ENCODE results near the gene DPP10. TPM values are rescaled to one million over a fixed set of nuclear protein-coding genes. Genes with fewer than 3 reads are reported as not detected.

DPP10 gene
- total and polyA plus RNA-seq, 4 donors, result 0.08 to 5.0 (median 0.27) TPM

GRCh38 chr2:115606350-115606749 lies 1163.9 kb downstream of the DPP10 start:
- no peaks in the 10 kb centered on the region for H3K4me1 ChIP-seq (ENCODE audit: control insufficient read depth in 5 of 5, insufficient read depth in 5 of 5, low read length in 5 of 5)
- WGBS, 2 donors, result 30 to 50% methylated on average over 1 of the region's 1 CpG

DNA sequence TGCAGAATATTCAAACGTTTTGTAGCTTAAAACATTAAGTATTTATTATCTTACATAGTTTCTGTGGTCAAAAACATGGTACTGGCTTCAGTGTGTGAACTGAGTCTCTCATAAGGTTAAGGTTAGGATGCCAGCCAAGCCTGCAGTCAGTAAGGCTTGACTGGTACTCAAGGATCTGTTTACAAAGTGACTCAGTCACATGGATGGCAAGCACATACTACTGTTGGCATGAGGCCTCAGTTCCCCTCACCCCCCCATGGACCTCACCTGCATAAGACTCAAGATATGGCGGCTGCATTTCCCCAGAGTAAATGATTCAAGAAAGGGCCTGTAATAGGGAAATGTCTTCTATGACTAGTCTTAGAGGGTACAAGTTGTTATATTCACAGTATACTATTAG lies 1167.5 kb downstream of the DPP10 start:
- no peaks in the 10 kb centered on the region for H3K9me3 ChIP-seq (ENCODE audit: control insufficient read depth in 4 of 4, insufficient read depth in 3 of 4, low read length in 3 of 4)
- ATAC-seq (ENCODE audit: insufficient read depth, low FRiP score), result peak; percentile 38
- no peak overlapping the region for H3K4me3 ChIP-seq
- peaks cover 0 to 28% (median 2%) of the 10 kb centered on the region in 3 donors for H3K27me3 ChIP-seq (ENCODE audit: control insufficient read depth in 3 of 3, insufficient read depth in 3 of 3, low read length in 2 of 3)
- no peak overlapping the region for H3K27ac ChIP-seq (ENCODE audit: low read depth in 1 of 2, low read length in 1 of 2)
- TF ChIP-seq, protein P1, sequence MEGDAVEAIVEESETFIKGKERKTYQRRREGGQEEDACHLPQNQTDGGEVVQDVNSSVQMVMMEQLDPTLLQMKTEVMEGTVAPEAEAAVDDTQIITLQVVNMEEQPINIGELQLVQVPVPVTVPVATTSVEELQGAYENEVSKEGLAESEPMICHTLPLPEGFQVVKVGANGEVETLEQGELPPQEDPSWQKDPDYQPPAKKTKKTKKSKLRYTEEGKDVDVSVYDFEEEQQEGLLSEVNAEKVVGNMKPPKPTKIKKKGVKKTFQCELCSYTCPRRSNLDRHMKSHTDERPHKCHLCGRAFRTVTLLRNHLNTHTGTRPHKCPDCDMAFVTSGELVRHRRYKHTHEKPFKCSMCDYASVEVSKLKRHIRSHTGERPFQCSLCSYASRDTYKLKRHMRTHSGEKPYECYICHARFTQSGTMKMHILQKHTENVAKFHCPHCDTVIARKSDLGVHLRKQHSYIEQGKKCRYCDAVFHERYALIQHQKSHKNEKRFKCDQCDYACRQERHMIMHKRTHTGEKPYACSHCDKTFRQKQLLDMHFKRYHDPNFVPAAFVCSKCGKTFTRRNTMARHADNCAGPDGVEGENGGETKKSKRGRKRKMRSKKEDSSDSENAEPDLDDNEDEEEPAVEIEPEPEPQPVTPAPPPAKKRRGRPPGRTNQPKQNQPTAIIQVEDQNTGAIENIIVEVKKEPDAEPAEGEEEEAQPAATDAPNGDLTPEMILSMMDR (IDR thresholded peaks at IDR 0.05; ENCODE audit: control extremely low read depth, extremely low read depth), result no peak
- no peaks in the 10 kb centered on the region for H3K4me1 ChIP-seq (ENCODE audit: control insufficient read depth in 5 of 5, insufficient read depth in 5 of 5, low read length in 5 of 5)
- no peak overlapping the region for H3K9ac ChIP-seq (ENCODE audit: insufficient read depth in 1 of 2, low read length in 2 of 2)
- no peak for DNase-seq
- WGBS, 2 donors, result 45 to 62% methylated on average over 2 of the region's 2 CpGs
- no peaks in the 10 kb centered on the region for H3K36me3 ChIP-seq (ENCODE audit: control insufficient read depth in 4 of 4, insufficient read depth in 4 of 4, low read length in 4 of 4)

More at GRCh38 chr2:115606350-115606749, 1163.9 kb downstream of the DPP10 start:
- TF ChIP-seq, protein P1 (IDR thresholded peaks at IDR 0.05; ENCODE audit: control extremely low read depth, extremely low read depth), result no peak
- H3K9me3 ChIP-seq (ENCODE audit: control insufficient read depth in 4 of 4, insufficient read depth in 3 of 4, low read length in 3 of 4), result no peaks in the 10 kb centered on the region
- no peak overlapping the region for H3K9ac ChIP-seq (ENCODE audit: insufficient read depth in 1 of 2, low read length in 2 of 2)
- no peak overlapping the region for H3K27ac ChIP-seq (ENCODE audit: low read depth in 1 of 2, low read length in 1 of 2)
- H3K27me3 ChIP-seq (ENCODE audit: control insufficient read depth in 3 of 3, insufficient read depth in 3 of 3, low read length in 2 of 3), result peaks cover 0 to 37% (median 2%) of the 10 kb centered on the region in 3 donors
- no peak overlapping the region for H3K4me3 ChIP-seq
- DNase-seq (peak in 2 of 3 donors; percentile 4 to 32), ATAC-seq (ENCODE audit: insufficient read depth, low FRiP score) (peak; percentile 54)
- no peaks in the 10 kb centered on the region for H3K36me3 ChIP-seq (ENCODE audit: control insufficient read depth in 4 of 4, insufficient read depth in 4 of 4, low read length in 4 of 4)

DNA sequence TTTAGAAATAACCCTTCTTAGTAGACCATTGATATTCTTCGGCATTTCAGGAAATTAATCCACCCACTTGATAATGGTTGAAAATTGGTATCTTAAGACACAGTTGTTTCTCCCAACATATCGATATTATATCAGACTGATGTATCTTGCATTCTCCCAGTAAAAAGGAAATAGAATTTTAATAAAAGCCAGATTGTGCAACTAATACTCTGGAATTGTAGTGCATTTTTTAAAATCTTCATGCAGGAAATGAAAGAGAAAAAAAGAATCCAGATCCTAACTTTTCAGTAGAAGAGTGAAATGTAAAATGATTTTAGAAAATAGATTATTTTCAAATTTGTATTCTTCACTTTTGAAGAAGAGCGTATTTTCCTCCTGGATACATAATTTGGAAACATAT lies 1168.4 kb downstream of the DPP10 start:
- Histone ChIP-seq H3K4me3 (no peak overlapping the region), H3K27me3 (ENCODE audit: control insufficient read depth in 3 of 3, insufficient read depth in 3 of 3, low read length in 2 of 3) (peaks cover 0 to 28% (median 2%) of the 10 kb centered on the region in 3 donors)
- ATAC-seq (ENCODE audit: insufficient read depth, low FRiP score), result no peak

More for the DNA sequence above, 1168.4 kb downstream of the DPP10 start:
- TF ChIP-seq, protein P1 (IDR thresholded peaks at IDR 0.05; ENCODE audit: control extremely low read depth, extremely low read depth), result no peak
- WGBS, 2 donors, result 90 to 96% methylated on average over 3 of the region's 3 CpGs
- Histone ChIP-seq H3K36me3 (ENCODE audit: control insufficient read depth in 4 of 4, insufficient read depth in 4 of 4, low read length in 4 of 4) (no peaks in the 10 kb centered on the region), H3K27ac (ENCODE audit: low read depth in 1 of 2, low read length in 1 of 2) (no peak overlapping the region), H3K9me3 (ENCODE audit: control insufficient read depth in 4 of 4, insufficient read depth in 3 of 4, low read length in 3 of 4) (no peaks in the 10 kb centered on the region), H3K4me1 (ENCODE audit: control insufficient read depth in 5 of 5, insufficient read depth in 5 of 5, low read length in 5 of 5) (no peaks in the 10 kb centered on the region), H3K9ac (ENCODE audit: insufficient read depth in 1 of 2, low read length in 2 of 2) (no peak overlapping the region)
- no peak for DNase-seq

Measured in lung (tissue), 12 donors.